Thyroid gland (tissue), 4 donors: Measurements from ENCODE around the gene BMPR2. TPM values are rescaled to one million over a fixed set of nuclear protein-coding genes. Genes with fewer than 3 reads are reported as not detected.
"Not testable (repeated sequence)": the region's sequence is repeated elsewhere in the genome, so short reads cannot be mapped to it uniquely, and the experiment has no call there.

Experiments used
- DNase-seq, 2 donors: peaks; one replicate each; pipeline ENCODE4 v3.0.0-alpha.2; 2019
- H3K27ac ChIP-seq, 3 donors: fragments of 200-600 bp; sonication (generic); 1 replicate in 2 of 3; 2 replicates in 1 of 3; pipeline ENCODE4 v1.5.1; 2016 to 2019; ENCODE audit warnings: mild to moderate bottlenecking in 1 of 3, moderate library complexity in 1 of 3
- H3K27me3 ChIP-seq: fragments of 200-600 bp; sonication (generic); one replicate; pipeline ENCODE4 v1.5.1; 2019
- H3K36me3 ChIP-seq, 2 donors: fragments of 200-600 bp; sonication (generic); one replicate each; pipeline ENCODE4 v1.5.1; 2016 to 2019
- H3K4me1 ChIP-seq, 2 donors: fragments of 200-600 bp; sonication (generic); one replicate each; pipeline ENCODE4 v1.5.1; 2017 to 2019
- H3K4me3 ChIP-seq, 3 donors: fragments of 200-600 bp; sonication (generic); replicated peaks in 1 of 3; 1 replicate in 2 of 3; 2 replicates in 1 of 3; pipeline ENCODE4 v1.5.1; 2016; ENCODE audit warnings: mild to moderate bottlenecking in 1 of 3
- H3K9me3 ChIP-seq: fragments of 200-600 bp; sonication (generic); one replicate; pipeline ENCODE4 v1.5.1; 2017
- POLR2A ChIP-seq, 2 donors: fragments of 450-650 bp; IDR thresholded peaks; one replicate each; pipeline ENCODE4 v1.6.1; 2017; ENCODE audit warnings: antibody characterized with exemption in 2 of 2, mild to moderate bottlenecking in 2 of 2, moderate library complexity in 1 of 2
- WGBS, 2 donors: methylation state at CpG; one replicate each; pipeline ENCODE4 v1.1.5; 2017; 5-methylcytosine and 5-hydroxymethylcytosine counted together
- intact Hi-C: fragments of 100-400 bp; cut with DNase I; formaldehyde crosslinking; loops from one replicate; pipeline ENCODE4 v1.15.1; 2023
- total RNA-seq, 4 donors: library from RNA; depleted of rRNA; stranded (reverse); fragments of >200 nt; gene quantifications; one replicate each; pipeline ENCODE4 v1.2.3, GENCODE V29; 2016
- TF ChIP-seq, protein P1 (sequence below), 6 experiments: fragments of 200-600 bp in 3 of 6; fragments of 450-650 bp in 3 of 6; sonication (generic) in 3 of 6; IDR thresholded peaks; one replicate each; pipeline ENCODE4 v1.5.1; 2016 to 2019; ENCODE audit warnings: antibody characterized with exemption in 6 of 6, mild to moderate bottlenecking in 2 of 6, inconsistent platforms in 1 of 6, moderate library complexity in 1 of 6

BMPR2 gene
- total RNA-seq, 4 donors from 2014 or later = 50.1 to 67.0 (median 56.3) TPM

DNA sequence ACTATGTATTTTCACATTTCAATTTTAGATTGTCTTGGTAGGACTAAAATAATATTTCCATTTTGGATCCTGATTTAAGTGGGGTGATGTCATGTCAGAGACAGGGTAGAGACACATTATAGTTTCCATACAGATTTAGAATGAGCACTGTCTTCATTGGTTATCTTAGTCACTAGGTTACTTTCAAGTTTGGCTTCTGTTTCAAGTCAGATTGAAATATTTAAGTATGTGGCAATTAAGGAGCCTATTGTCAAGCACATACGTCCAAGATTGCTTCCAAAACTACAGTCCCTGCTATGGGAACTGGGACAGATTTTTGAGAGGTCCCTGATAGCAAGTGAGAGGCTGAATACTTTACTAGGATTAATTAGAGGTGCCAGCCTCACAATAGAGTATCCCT is 169.4 kb downstream of the BMPR2 start:
- WGBS, 2 donors = 88 to 96% methylated on average over 1 of the region's 1 CpG
- Histone ChIP-seq H3K36me3 (no peaks in the 10 kb centered on the region), H3K27ac (no peak overlapping the region), H3K9me3 (no peaks in the 10 kb centered on the region), H3K4me1 (peaks cover 0 to 5% of the 10 kb centered on the region in 2 donors), H3K27me3 (no peaks in the 10 kb centered on the region), H3K4me3 (no peak overlapping the region)
- TF ChIP-seq, protein P1, sequence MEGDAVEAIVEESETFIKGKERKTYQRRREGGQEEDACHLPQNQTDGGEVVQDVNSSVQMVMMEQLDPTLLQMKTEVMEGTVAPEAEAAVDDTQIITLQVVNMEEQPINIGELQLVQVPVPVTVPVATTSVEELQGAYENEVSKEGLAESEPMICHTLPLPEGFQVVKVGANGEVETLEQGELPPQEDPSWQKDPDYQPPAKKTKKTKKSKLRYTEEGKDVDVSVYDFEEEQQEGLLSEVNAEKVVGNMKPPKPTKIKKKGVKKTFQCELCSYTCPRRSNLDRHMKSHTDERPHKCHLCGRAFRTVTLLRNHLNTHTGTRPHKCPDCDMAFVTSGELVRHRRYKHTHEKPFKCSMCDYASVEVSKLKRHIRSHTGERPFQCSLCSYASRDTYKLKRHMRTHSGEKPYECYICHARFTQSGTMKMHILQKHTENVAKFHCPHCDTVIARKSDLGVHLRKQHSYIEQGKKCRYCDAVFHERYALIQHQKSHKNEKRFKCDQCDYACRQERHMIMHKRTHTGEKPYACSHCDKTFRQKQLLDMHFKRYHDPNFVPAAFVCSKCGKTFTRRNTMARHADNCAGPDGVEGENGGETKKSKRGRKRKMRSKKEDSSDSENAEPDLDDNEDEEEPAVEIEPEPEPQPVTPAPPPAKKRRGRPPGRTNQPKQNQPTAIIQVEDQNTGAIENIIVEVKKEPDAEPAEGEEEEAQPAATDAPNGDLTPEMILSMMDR (IDR thresholded peaks at IDR 0.05) = no peak
- no peak for TF ChIP-seq POLR2A (IDR thresholded peaks at IDR 0.05)
- DNase-seq = no peak
- intact Hi-C loops = no loop called here

DNA sequence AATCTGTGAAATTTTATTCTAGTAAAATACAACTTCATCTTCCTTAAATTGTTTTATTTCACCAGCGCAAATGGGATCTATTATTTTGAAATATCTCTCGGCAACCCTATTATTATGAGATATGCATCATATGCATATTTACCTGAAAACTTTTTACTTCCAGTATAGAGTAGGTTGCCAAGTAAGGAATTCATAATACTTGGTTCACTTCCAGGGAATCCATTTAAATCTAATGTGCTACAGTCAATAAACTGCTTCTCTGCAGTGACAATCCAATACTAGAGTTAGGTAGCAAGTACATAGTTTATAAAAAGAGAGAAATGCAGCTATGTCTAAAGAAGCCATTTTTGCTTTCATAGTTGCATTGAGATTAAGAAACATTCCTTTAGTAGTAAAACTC is 169.8 kb downstream of the BMPR2 start:
- H3K36me3 ChIP-seq = no peaks in the 10 kb centered on the region
- intact Hi-C loops = no loop called here
- H3K4me1 ChIP-seq = peaks cover 0 to 5% of the 10 kb centered on the region in 2 donors
- DNase-seq = no peak
- no peaks in the 10 kb centered on the region for H3K9me3 ChIP-seq
- no peaks in the 10 kb centered on the region for H3K27me3 ChIP-seq
- WGBS, 2 donors = 98% methylated on average over 2 of the region's 2 CpGs
- no peak overlapping the region for H3K4me3 ChIP-seq
- TF ChIP-seq POLR2A (IDR thresholded peaks at IDR 0.05) = no peak
- TF ChIP-seq, protein P1 (IDR thresholded peaks at IDR 0.05) = no peak
- no peak overlapping the region for H3K27ac ChIP-seq

DNA sequence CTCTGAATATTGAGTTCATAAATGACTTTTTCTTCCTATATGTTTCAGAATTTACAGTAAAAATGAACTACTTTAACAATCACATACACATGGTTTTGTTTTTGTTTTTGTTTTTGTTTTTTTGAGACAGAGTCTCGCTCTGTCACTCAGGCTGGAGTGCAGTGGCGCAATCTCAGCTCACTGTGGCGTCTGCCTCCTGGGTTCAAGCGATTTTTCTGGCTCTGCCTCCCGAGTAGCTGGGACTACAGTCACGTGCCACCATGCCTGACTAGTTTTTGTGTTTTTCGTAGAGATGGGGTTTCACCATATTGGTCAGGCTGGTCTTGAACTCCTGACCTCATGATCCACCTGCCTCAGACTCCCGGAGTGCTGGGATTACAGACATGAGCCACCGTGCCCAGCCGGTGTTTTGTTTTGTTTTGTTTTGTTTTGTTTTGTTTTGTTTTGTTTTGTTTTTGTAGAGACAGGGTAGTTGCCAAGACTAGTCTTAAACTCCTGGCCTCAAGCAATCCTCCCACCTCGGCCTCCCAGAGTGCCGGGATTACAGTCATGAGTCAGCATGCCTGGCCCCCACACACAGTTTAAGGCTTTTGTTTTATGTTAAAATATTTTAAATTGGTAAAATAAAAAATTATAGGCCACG is 170.5 kb downstream of the BMPR2 start:
- H3K36me3 ChIP-seq, intact Hi-C loops, H3K27me3 ChIP-seq, H3K4me1 ChIP-seq, H3K27ac ChIP-seq, DNase-seq, H3K9me3 ChIP-seq, H3K4me3 ChIP-seq: not testable (repeated sequence)
- WGBS, 2 donors = 86 to 90% methylated on average over 13 of the region's 13 CpGs

DNA sequence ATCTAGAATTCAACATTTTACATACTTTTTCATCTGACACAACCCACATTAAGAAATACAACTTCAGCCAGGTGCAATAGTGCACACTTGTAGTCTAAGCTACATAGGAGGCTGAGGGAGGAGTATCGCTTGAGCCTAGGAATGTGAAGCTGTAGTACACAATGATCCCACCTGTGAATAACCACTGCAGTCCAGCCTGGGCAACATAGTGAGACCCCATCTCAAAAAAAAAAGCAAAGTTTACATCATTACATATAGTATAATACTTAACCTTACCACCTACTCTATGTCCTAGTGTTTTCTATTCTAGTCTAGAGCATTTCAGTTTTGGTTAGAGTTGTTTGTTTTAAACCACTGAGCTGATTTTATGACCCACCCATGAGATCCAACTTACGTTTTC is 172.1 kb downstream of the BMPR2 start:
- no peak for DNase-seq
- intact Hi-C loops = no loop called here

DNA sequence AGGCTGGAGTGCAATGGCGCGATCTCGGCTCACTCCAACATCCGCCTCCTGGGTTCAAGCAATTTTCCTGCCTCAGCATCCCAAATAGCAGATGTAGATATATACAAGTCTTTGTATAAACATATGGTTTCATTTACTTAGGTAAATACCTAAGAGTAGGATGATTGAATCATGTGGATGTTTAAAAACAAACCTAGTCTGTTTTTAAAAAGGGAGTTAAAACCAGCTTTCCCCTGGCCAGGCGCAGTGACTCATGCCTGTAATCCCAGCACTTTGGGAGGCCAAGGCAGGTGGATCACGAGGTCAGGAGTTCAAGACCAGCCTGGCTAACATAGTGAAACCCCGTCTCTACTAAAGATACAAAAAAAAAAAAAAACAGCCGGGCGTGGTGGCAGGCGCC is 174.9 kb downstream of the BMPR2 start:
- WGBS, 2 donors = 96 to 97% methylated on average over 10 of the region's 10 CpGs
- H3K9me3 ChIP-seq, H3K4me1 ChIP-seq, intact Hi-C loops, H3K27ac ChIP-seq, DNase-seq, H3K4me3 ChIP-seq, H3K27me3 ChIP-seq: not testable (repeated sequence)
- peaks cover 4 to 11% of the 10 kb centered on the region in 2 donors for H3K36me3 ChIP-seq

More for the DNA sequence above, 172.1 kb downstream of the BMPR2 start:
- TF ChIP-seq POLR2A (IDR thresholded peaks at IDR 0.05) = no peak
- TF ChIP-seq, protein P1 (IDR thresholded peaks at IDR 0.05) = no peak
- Histone ChIP-seq H3K27ac (no peak overlapping the region), H3K4me1 (no peaks in the 10 kb centered on the region), H3K36me3 (no peaks in the 10 kb centered on the region), H3K4me3 (no peak overlapping the region), H3K27me3 (no peaks in the 10 kb centered on the region), H3K9me3 (no peaks in the 10 kb centered on the region)
- 94 to 95% methylated on average over 2 of the region's 2 CpGs for WGBS, 2 donors

DNA sequence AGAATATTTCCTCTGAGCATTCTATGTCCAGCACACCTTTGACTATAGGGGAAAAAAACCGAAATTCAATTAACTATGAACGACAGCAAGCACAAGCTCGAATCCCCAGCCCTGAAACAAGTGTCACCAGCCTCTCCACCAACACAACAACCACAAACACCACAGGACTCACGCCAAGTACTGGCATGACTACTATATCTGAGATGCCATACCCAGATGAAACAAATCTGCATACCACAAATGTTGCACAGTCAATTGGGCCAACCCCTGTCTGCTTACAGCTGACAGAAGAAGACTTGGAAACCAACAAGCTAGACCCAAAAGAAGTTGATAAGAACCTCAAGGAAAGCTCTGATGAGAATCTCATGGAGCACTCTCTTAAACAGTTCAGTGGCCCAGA is 179.2 kb downstream of the BMPR2 start:
- 91 to 97% methylated on average over 4 of the region's 4 CpGs for WGBS, 2 donors
- H3K27ac ChIP-seq = no peak overlapping the region
- H3K4me3 ChIP-seq = no peak overlapping the region
- peaks cover 8 to 13% of the 10 kb centered on the region in 2 donors for H3K36me3 ChIP-seq
- H3K9me3 ChIP-seq = no peaks in the 10 kb centered on the region
- no peaks in the 10 kb centered on the region for H3K27me3 ChIP-seq
- TF ChIP-seq POLR2A (IDR thresholded peaks at IDR 0.05) = no peak
- TF ChIP-seq, protein P1 (IDR thresholded peaks at IDR 0.05) = no peak
- DNase-seq = no peak
- no peaks in the 10 kb centered on the region for H3K4me1 ChIP-seq
- intact Hi-C loops = no loop called here
